ENCODE results near the gene UBE2Z. TPM values are rescaled to one million over a fixed set of nuclear protein-coding genes. Genes with fewer than 3 reads are reported as not detected.

The UBE2Z gene
- total RNA-seq, 1 donor from 2014 or later, result 76.5 TPM

DNA sequence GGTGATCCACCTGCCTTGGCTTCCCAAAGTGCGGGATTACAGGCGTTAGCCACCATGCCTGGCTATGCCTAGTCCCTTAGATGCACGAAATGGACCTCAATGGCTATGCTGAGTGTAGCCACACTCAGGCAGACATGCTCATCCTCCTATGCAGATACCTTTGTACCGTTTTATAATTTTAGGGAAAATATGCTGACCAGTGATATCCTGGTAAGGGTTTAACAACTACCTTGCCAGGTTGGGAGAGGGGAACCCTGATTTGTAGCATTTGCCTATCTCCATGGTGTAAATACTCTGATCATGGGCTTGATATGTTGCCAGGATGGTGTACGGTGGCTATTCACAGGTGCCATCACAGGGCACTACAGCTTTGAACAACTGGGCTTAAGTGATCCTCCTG lies 43.4 kb downstream of the UBE2Z start:
- no peak for TF ChIP-seq CTCF (IDR thresholded peaks at IDR 0.05; ENCODE audit: partially characterized antibody, unreplicated experiment)
- Mint-ChIP-seq H3K36me3 (ENCODE audit: unreplicated experiment) (no peaks in the 10 kb centered on the region), H3K4me3 (ENCODE audit: unreplicated experiment) (no peak overlapping the region), H3K4me1 (ENCODE audit: low read depth, unreplicated experiment) (no peaks in the 10 kb centered on the region), H3K27me3 (ENCODE audit: unreplicated experiment) (peaks cover 2% of the 10 kb centered on the region), H3K9me3 (ENCODE audit: unreplicated experiment) (no peaks in the 10 kb centered on the region), H3K27ac (ENCODE audit: unreplicated experiment) (no peak overlapping the region)
- DNase-seq, result no peak

DNA sequence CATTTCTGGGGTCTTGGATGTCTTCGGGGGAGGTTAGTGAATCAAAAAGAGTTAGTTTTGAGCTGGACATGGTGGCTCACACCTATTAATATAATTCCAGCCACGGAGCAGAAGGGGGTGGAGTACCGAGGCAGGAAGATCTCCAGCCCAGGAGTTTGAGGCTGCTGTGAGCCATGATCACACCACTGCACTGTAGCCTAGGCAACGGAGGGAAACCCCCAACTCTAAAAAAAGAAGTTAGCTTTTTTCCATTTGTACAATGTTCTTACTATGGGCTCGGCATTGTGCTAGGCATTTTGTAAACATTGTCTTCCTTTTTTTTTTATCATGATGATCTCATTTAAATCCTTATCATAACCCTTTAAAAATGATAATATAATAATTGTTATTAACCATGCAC lies 44.7 kb downstream of the UBE2Z start:
- H3K4me3 Mint-ChIP-seq (ENCODE audit: unreplicated experiment), result no peak overlapping the region
- no peaks in the 10 kb centered on the region for H3K36me3 Mint-ChIP-seq (ENCODE audit: unreplicated experiment)
- no peaks in the 10 kb centered on the region for H3K9me3 Mint-ChIP-seq (ENCODE audit: unreplicated experiment)
- no peak for DNase-seq
- H3K4me1 Mint-ChIP-seq (ENCODE audit: low read depth, unreplicated experiment), result no peaks in the 10 kb centered on the region
- TF ChIP-seq CTCF (IDR thresholded peaks at IDR 0.05; ENCODE audit: partially characterized antibody, unreplicated experiment), result no peak
- H3K27ac Mint-ChIP-seq (ENCODE audit: unreplicated experiment), result no peak overlapping the region
- peaks cover under 1% of the 10 kb centered on the region for H3K27me3 Mint-ChIP-seq (ENCODE audit: unreplicated experiment)

- DNase-seq, result peak; percentile 33
Measured at GRCh38 chr17:48954300-48954755, 46.1 kb downstream of the UBE2Z start.

DNA sequence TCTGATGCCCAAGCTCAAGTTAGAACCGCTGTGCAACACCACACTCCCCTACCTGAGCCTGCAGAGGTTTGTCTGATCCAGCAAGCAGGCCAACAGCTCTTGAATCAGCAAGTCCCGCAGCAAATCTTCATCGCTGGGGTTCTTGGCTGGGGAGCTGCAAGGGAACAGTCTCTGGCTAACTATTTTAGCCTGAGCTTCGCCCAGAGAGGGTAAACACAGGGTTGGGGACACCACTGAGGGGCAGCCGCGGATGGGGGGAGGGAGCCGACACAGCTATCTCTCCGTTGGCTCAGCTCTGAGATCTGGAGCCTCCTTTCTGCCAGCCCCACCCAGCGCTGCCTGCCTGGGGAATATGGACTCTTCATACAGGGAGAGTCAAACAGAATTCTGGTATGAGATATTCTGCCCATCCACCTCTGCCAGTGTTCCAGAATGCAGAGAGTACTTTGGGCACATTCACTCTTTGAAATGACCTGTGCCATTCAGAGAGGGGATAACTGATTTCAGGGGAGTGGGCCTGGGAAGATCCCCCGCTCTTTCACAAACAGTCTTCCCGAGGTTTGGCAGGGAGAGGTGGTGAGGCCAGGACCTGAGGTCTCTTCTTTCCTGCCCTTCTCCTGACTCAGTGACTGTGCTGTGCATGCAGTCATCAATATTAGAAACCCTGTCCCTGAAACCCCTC lies 52.8 kb downstream of the UBE2Z start:
- peak overlapping the region; percentile 17 for H3K27ac Mint-ChIP-seq (ENCODE audit: unreplicated experiment)
- peak; percentile 46 for DNase-seq

More at GRCh38 chr17:48954300-48954755, 46.1 kb downstream of the UBE2Z start:
- TF ChIP-seq CTCF (IDR thresholded peaks at IDR 0.05; ENCODE audit: partially characterized antibody, unreplicated experiment), result no peak
- H3K4me3 Mint-ChIP-seq (ENCODE audit: unreplicated experiment), result no peak overlapping the region
- H3K9me3 Mint-ChIP-seq (ENCODE audit: unreplicated experiment), result no peaks in the 10 kb centered on the region
- peaks cover 1% of the 10 kb centered on the region for H3K27me3 Mint-ChIP-seq (ENCODE audit: unreplicated experiment)
- H3K4me1 Mint-ChIP-seq (ENCODE audit: low read depth, unreplicated experiment), result no peaks in the 10 kb centered on the region
- no peak overlapping the region for H3K27ac Mint-ChIP-seq (ENCODE audit: unreplicated experiment)
- no peaks in the 10 kb centered on the region for H3K36me3 Mint-ChIP-seq (ENCODE audit: unreplicated experiment)

More for the DNA sequence above, 52.8 kb downstream of the UBE2Z start:
- peaks cover 4% of the 10 kb centered on the region for H3K27me3 Mint-ChIP-seq (ENCODE audit: unreplicated experiment)
- H3K4me3 Mint-ChIP-seq (ENCODE audit: unreplicated experiment), result peak overlapping the region; percentile 49
- H3K36me3 Mint-ChIP-seq (ENCODE audit: unreplicated experiment), result no peaks in the 10 kb centered on the region
- H3K9me3 Mint-ChIP-seq (ENCODE audit: unreplicated experiment), result no peaks in the 10 kb centered on the region
- no peak for TF ChIP-seq CTCF (IDR thresholded peaks at IDR 0.05; ENCODE audit: partially characterized antibody, unreplicated experiment)
- H3K4me1 Mint-ChIP-seq (ENCODE audit: low read depth, unreplicated experiment), result peaks cover 9% of the 10 kb centered on the region

Data from glutamatergic neuron (in vitro differentiated cells).